Liver (tissue), 9 donors: Measurements from ENCODE around the gene TYRO3. TPM values are rescaled to one million over a fixed set of nuclear protein-coding genes. Genes with fewer than 3 reads are reported as not detected.

Experiments
- DNase-seq: peaks from one replicate; pipeline ENCODE4 v3.0.0-alpha.2; 2017; ENCODE audit warnings: low spot score
- H3K27ac ChIP-seq, 2 donors: one replicate each; pipeline ENCODE4 v1.7.0; 2013; ENCODE audit warnings: inconsistent platforms in 2 of 2, low read length in 2 of 2, control low read depth in 1 of 2, low read depth in 1 of 2, mild to moderate bottlenecking in 1 of 2
- H3K27me3 ChIP-seq, 4 donors: one replicate each; pipeline versions ENCODE4 v1.6.1 to v1.7.0; 2013; ENCODE audit warnings: low read length in 3 of 4, inconsistent platforms in 1 of 4, mild to moderate bottlenecking in 1 of 4, moderate library complexity in 1 of 4; ENCODE audit not compliant: control insufficient read depth in 4 of 4, insufficient read depth in 4 of 4
- H3K36me3 ChIP-seq, 4 donors: one replicate each; pipeline versions ENCODE4 v1.6.1 to v1.7.0; 2013; ENCODE audit warnings: low read length in 3 of 4, mild to moderate bottlenecking in 3 of 4, low read depth in 1 of 4, moderate library complexity in 1 of 4; ENCODE audit not compliant: control insufficient read depth in 4 of 4, insufficient read depth in 3 of 4
- H3K4me1 ChIP-seq, 4 donors: one replicate each; pipeline versions ENCODE4 v1.6.1 to v1.7.0; 2013; ENCODE audit warnings: low read length in 3 of 4, mild to moderate bottlenecking in 3 of 4, moderate library complexity in 1 of 4; ENCODE audit not compliant: control insufficient read depth in 4 of 4, insufficient read depth in 4 of 4
- H3K4me3 ChIP-seq, 3 donors: one replicate each; pipeline versions ENCODE4 v1.6.1 to v1.7.0; 2013; ENCODE audit warnings: low read length in 3 of 3, control low read depth in 1 of 3, low read depth in 1 of 3, mild to moderate bottlenecking in 1 of 3
- H3K9ac ChIP-seq, 2 donors: one replicate each; pipeline ENCODE4 v1.7.0; 2013; ENCODE audit warnings: low read length in 2 of 2, mild to moderate bottlenecking in 2 of 2, moderate library complexity in 2 of 2, control low read depth in 1 of 2, low read depth in 1 of 2
- H3K9me3 ChIP-seq, 4 donors: one replicate each; pipeline versions ENCODE4 v1.6.1 to v1.7.0; 2013; ENCODE audit warnings: low read length in 3 of 4; ENCODE audit not compliant: control insufficient read depth in 4 of 4
- ATF3 ChIP-seq: IDR thresholded peaks from 2 replicates; pipeline ENCODE4 v1.6.1; 2016; ENCODE audit warnings: antibody characterized with exemption
- CTCF ChIP-seq: fragments of 150-350 bp; IDR thresholded peaks from 2 replicates; pipeline ENCODE4 v1.5.1; 2017; ENCODE audit warnings: improper control_type of control experiment, low read depth, low read length; ENCODE audit not compliant: missing input control
- EGR1 ChIP-seq, 2 donors: IDR thresholded peaks; 2 replicates each; pipeline ENCODE4 v1.6.1; 2016 to 2018; ENCODE audit warnings: antibody characterized with exemption in 2 of 2, low read depth in 2 of 2
- FOXA1 ChIP-seq: IDR thresholded peaks from 2 replicates; pipeline ENCODE4 v1.6.1; 2016; ENCODE audit warnings: antibody characterized with exemption
- FOXA2 ChIP-seq: IDR thresholded peaks from 2 replicates; pipeline ENCODE4 v1.6.1; 2016; ENCODE audit warnings: antibody characterized with exemption
- GABPA ChIP-seq, 2 donors: IDR thresholded peaks in 1 of 2; conservative IDR thresholded peaks in 1 of 2; 2 replicates each; pipeline ENCODE4 v1.6.1; 2016; ENCODE audit warnings: antibody characterized with exemption in 2 of 2, mild to moderate bottlenecking in 1 of 2, moderate library complexity in 1 of 2
- HNF4A ChIP-seq, 2 donors: conservative IDR thresholded peaks; 2 replicates each; pipeline ENCODE4 v1.6.1; 2016; ENCODE audit warnings: antibody characterized with exemption in 2 of 2, mild to moderate bottlenecking in 2 of 2
- HNF4G ChIP-seq: IDR thresholded peaks from 2 replicates; pipeline ENCODE4 v1.6.1; 2016; ENCODE audit warnings: antibody characterized with exemption
- JUND ChIP-seq, 2 donors: IDR thresholded peaks; 2 replicates each; pipeline ENCODE4 v1.6.1; 2016; ENCODE audit warnings: antibody characterized with exemption in 2 of 2
- MAX ChIP-seq: IDR thresholded peaks from 2 replicates; pipeline ENCODE4 v1.6.1; 2016; ENCODE audit warnings: antibody characterized with exemption
- NR2F2 ChIP-seq: IDR thresholded peaks from 2 replicates; pipeline ENCODE4 v1.6.1; 2016; ENCODE audit warnings: antibody characterized with exemption
- RAD21 ChIP-seq, 2 donors: IDR thresholded peaks; 2 replicates each; pipeline ENCODE4 v1.6.1; 2016; ENCODE audit warnings: antibody characterized with exemption in 2 of 2, mild to moderate bottlenecking in 2 of 2
- REST ChIP-seq: IDR thresholded peaks from 2 replicates; pipeline ENCODE4 v1.6.1; 2016; ENCODE audit warnings: antibody characterized with exemption, mild to moderate bottlenecking
- RXRA ChIP-seq, 2 donors: IDR thresholded peaks; 2 replicates each; pipeline ENCODE4 v1.6.1; 2017 to 2018; ENCODE audit warnings: antibody characterized with exemption in 2 of 2, mild to moderate bottlenecking in 1 of 2
- ZBTB33 ChIP-seq: IDR thresholded peaks from 2 replicates; pipeline ENCODE4 v1.6.1; 2016; ENCODE audit warnings: antibody characterized with exemption
- WGBS: extraction: QIAGEN DNeasy Blood & Tissue Kit; methylation state at CpG from one replicate; pipeline ENCODE4 v1.1.7; 2013; 5-methylcytosine and 5-hydroxymethylcytosine counted together
- polyA plus RNA-seq, 2 donors: library from polyadenylated mRNA; stranded (reverse) in 1 of 2; unstranded in 1 of 2; fragments of 200-250 nt in 1 of 2; fragments of >200 nt in 1 of 2; fragmentation: Nextera tagmentation in 1 of 2; extraction: Ambion mirVana in 1 of 2; gene quantifications; one replicate each; pipeline versions ENCODE4 v1.2.1 to v1.2.3, GENCODE V29; 2013 to 2015
- total RNA-seq, 2 donors: library from RNA; depleted of rRNA; stranded (reverse); fragments of >200 nt; gene quantifications; one replicate each; pipeline ENCODE4 v1.2.3, GENCODE V29; 2014
- donor health status: healthy.
- donor health status: healthy.
- donor health status: healthy.
- donor health status: healthy.
- donor health status: healthy.

The TYRO3 gene
- total and polyA plus RNA-seq, 4 donors: 1.1 to 2.3 (median 2.3) TPM

GRCh38 chr15:41520636-41521035 lies 38.4 kb upstream of the TYRO3 start:
- Histone ChIP-seq H3K36me3 (peaks cover 4 to 33% (median 9%) of the 10 kb centered on the region in 4 donors), H3K4me1 (no peaks in the 10 kb centered on the region), H3K4me3 (no peak overlapping the region), H3K9me3 (no peaks in the 10 kb centered on the region), H3K27ac (no peak overlapping the region), H3K9ac (no peak overlapping the region), H3K27me3 (no peaks in the 10 kb centered on the region)
- 98% methylated on average over 17 of the region's 17 CpGs for WGBS
- TF ChIP-seq RXRA (IDR thresholded peaks at IDR 0.05) (no peak), CTCF (no peak), ZBTB33 (no peak), NR2F2 (no peak), HNF4A (conservative IDR thresholded peaks at IDR 0.05) (no peak), ATF3 (no peak), GABPA (IDR thresholded peaks at IDR 0.05 in 1 of 2, conservative IDR thresholded peaks at IDR 0.05 in 1 of 2) (no peak), HNF4G (no peak), FOXA2 (no peak)
- no peak for DNase-seq

GRCh38 chr15:41521614-41522013 lies 37.4 kb upstream of the TYRO3 start:
- H3K4me1 ChIP-seq: no peaks in the 10 kb centered on the region
- 89% methylated on average over 9 of the region's 9 CpGs for WGBS
- TF ChIP-seq NR2F2: no peak
- no peak for TF ChIP-seq EGR1 (IDR thresholded peaks at IDR 0.05; ENCODE audit: low read depth in 2 of 2)
- no peak overlapping the region for H3K9ac ChIP-seq
- H3K27me3 ChIP-seq: no peaks in the 10 kb centered on the region
- no peak overlapping the region for H3K27ac ChIP-seq
- DNase-seq: no peak
- H3K4me3 ChIP-seq: no peak overlapping the region
- no peaks in the 10 kb centered on the region for H3K9me3 ChIP-seq
- peaks cover 4 to 39% (median 12%) of the 10 kb centered on the region in 4 donors for H3K36me3 ChIP-seq

GRCh38 chr15:41523097-41523496 lies 35.9 kb upstream of the TYRO3 start:
- Histone ChIP-seq H3K36me3 (peaks cover 8 to 48% (median 23%) of the 10 kb centered on the region in 4 donors), H3K9me3 (no peaks in the 10 kb centered on the region), H3K4me1 (no peaks in the 10 kb centered on the region), H3K27ac (no peak overlapping the region), H3K27me3 (no peaks in the 10 kb centered on the region), H3K9ac (no peak overlapping the region), H3K4me3 (no peak overlapping the region)
- DNase-seq: no peak
- 96% methylated on average over 5 of the region's 5 CpGs for WGBS
- TF ChIP-seq FOXA1 (no peak), HNF4G (no peak), REST (no peak), MAX (no peak), FOXA2 (no peak), EGR1 (IDR thresholded peaks at IDR 0.05; ENCODE audit: low read depth in 2 of 2) (no peak), ATF3 (no peak), RAD21 (IDR thresholded peaks at IDR 0.05) (no peak), JUND (IDR thresholded peaks at IDR 0.05) (no peak), CTCF (no peak)
